T follicular helper cell (primary cell): ENCODE results near the gene FBXL16.
A peak's percentile ranks its signal among the peaks of the same experiment; 100 is the strongest.

Experiments
- DNase-seq: peaks from one replicate; pipeline ENCODE4 v3.0.0-alpha.2; 2020; ENCODE audit warnings: low read depth

Gene FBXL16

DNA sequence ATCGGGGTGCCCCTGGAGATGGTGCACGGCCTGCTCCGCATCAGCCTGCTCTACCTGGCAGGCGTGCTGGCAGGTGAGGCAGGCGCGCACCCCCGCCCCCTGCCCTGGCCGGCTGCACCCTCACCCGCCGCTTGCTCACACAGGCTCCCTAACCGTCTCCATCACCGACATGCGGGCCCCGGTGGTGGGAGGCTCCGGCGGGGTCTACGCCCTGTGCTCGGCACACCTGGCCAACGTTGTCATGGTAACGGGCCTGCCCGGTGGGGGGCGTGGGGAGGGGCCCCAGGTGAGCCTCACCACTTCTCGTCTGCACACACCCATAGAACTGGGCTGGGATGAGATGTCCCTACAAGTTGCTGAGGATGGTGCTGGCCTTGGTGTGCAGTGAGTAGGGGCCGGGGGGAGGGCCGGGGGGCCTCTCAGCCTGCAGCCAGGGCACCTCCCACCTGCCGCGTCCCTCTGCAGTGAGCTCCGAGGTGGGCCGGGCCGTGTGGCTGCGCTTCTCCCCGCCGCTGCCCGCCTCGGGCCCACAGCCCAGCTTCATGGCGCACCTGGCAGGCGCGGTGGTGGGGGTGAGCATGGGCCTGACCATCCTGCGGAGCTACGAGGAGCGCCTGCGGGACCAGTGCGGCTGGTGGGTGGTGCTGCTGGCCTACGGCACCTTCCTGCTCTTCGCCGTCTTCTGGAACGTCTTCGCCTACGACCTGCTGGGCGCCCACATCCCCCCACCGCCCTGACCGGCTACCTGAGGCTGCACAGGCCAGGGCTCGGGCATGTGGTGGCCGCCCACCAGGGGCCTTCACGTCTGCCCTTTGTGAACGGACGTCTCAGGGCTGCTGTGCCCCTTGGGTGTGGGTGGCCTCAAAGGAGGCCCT, 28.0 kb downstream of the FBXL16 start:
- no peak for DNase-seq

DNA sequence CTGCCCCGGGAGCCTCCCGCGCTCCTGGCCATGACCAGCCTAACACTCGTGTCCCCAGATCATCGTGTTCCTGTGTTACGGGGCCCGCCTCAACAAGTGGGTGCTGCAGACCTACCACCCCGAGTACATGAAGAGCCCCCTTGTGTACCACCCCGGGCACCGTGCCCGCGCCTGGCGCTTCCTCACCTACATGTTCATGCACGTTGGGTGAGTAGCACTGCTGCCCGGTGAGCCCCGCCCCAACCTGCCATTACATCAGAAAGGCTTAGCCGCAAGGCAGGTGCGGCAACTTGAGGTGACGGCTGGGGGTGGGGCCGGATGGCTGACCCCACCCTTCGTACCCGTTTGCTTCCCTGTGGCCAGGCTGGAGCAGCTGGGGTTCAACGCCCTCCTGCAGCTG, 28.7 kb downstream of the FBXL16 start:
- DNase-seq, result no peak

DNA sequence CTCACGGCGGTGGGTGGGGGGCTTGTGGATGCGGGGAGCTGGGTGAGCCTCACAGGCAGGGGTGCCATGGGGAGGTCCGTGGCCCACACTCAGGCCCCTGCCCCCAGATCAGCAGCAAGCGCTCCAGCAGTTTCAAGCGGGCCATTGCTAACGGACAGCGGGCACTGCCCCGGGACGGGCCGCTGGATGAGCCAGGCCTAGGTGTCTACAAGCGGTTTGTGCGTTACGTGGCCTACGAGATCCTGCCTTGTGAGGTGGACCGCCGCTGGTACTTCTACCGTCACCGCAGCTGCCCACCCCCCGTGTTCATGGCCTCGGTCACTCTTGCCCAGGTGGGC, 29.1 kb downstream of the FBXL16 start:
- no peak for DNase-seq

DNA sequence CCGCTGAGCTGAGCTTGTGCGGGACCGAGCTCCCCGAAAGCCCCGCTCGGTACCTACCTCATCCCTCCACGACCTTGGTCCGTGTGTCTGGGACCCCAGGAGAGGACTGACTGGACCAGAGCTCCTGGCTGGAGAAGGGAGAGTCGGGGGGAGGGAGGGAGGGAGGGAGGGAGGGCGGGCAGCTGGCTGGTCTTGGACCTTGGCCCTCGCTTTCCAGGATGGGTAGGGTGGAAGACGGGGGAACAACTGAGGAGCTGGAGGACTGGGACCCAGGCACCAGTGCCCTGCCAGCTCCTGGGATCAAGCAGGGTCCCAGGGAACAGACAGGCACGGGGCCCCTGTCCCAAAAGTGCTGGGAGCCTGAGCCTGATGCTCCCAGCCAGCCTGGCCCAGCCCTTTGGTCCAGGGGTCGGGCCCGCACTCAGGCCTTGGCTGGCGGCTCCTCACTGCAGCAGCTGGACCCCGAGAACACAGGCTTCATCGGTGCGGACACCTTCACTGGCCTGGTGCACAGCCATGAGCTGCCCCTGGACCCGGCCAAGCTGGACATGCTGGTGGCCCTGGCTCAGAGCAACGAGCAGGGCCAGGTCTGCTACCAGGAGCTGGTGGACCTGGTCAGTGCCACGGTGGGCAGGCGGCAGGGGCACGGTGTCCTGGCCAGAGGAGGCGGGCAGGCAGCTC, 29.6 kb downstream of the FBXL16 start:
- DNase-seq, result no peak

DNA sequence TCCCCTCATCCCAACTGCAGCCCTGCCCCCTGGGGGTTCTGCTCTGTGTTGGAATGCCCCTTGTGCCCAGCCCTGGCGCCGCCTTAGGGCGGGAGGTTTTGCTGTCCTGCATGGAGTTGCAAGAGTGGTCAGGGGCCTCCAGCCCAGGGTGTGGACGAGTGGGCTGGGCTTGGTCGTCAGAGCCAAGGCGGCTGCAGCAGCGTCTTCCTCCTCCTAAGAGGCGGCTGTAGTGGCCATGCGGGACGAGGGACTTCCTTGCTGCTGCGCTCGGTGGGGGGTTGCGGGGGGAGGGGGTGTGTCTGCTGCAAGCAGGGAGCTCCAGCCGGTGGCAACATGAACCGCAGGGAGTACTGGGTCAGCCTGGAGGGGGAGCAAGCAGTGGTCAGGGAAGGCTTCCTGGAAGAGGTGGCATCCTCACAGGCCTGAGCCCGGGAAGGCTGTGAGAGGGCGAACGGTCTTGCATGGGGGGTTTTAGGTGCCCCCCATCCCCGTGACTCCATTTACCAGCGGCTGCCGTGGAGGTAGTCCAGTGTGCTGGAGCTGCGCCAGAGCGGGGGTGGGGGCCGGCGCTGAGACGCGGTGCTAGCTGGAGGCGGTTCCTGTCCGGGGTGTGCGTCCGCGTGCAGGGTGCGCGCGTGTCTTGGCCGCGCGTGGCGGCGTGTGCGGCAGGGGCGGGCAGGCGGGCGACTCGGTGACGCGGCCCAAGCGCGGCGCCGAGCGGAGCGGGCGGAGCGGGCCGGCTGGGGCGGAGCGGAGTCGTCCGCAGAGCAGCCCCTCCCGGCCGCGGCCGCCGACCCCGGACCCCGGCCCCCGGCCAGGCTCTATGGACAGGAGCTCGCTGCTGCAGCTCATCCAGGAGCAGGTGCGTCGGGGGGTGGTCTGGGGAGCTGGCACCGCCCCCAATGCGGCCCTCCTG, 30.4 kb downstream of the FBXL16 start, which contains the start of gene RHBDL1:
RHBDL1 (plus strand) TSS at position 704 of the 916 bp plus-strand sequence; CDS start at position 824, 120 bp downstream.
- no peak for DNase-seq

DNA sequence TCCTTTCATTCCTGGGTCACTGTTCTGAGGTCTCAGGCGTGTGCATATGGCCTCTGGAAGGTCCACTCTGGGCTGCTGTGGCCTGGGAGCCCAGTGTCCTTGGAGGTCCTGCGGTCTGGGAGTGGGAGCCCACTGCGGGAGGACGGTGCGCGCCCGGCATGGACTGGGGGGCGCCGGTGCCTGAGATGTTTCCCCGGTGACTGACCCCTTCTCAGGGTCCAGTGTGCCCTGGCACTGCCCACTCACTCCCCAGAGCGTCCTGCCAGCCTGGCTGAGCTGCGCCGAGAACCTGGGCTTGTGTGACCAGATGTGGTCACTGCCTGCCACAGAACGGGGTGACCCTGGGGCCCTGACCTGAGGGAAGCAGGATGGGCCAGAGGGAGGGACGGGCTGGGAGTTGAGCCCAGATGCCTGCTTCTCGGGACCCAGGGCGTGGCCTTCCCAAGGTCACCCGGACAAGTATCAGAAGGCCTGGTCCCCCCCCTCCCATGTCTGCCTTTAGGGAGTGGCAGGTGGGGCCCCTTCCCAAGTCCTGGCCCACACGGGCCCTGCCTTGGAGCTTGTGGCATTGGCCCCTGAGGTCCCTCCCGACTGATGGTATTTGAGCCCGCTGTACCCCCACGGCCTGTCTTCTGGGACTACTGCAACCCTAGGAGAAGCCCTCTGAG, 31.3 kb downstream of the FBXL16 start:
- no peak for DNase-seq

DNA sequence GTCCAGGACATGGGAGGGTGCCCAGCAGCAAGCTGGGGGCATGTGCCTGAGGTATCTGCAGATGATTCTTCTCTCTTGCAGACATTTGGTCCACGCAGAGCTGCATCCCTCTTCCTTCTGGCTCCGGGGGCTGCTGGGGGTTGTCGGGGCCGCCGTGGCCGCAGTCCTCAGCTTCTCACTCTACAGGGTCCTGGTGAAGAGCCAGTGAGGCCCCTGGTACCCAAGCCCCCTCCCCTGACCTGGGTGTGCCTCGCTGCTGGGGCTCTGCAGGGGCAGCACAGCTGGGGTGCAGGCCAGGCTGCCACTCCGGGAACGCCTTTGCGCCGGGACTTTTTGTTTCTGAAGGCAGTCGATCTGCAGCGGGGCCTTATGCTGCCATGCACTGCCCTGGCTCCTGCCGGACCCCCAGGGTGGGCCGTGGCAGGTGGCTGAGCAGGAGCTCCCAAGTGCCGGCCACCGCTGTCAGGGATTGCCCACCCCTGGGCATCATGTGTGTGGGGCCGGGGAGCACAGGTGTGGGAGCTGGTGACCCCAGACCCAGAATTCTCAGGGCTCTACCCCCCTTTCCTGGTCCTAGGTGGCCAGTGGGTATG, 32.1 kb downstream of the FBXL16 start:
- DNase-seq, result no peak

DNA sequence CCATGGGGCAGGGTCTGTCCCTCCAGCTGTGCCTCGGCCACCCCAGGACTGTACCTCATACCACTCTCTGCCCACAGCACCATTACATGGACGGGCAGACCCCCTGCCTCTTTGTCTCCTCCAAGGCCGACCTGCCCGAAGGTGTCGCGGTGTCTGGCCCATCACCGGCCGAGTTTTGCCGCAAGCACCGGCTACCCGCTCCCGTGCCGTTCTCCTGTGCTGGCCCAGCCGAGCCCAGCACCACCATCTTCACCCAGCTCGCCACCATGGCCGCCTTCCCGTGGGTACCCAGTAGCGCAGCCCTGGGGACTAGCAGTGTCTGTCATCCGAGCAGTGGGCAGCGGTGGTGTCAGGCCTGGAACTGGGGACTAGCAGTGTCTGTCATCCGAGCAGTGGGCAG, 32.8 kb downstream of the FBXL16 start:
- DNase-seq, result no peak

DNA sequence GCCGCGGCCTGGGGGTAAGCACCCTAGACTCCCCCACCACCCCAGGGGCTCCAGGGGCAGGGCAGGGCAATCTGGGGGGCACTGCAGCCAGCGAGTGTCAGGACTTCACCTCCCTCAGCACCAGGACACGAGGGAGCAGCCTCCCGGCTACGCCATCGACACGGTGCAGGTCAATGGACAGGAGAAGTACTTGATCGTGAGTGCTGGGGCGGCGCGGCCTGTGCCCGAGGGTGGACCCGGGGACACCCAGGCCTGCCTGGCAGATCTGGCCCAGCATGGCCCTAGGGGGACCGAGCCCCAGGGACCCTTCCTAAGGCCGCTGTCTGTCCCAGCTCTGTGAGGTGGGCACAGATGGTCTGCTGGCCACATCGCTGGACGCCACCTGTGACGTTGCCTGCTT, 33.2 kb downstream of the FBXL16 start:
- DNase-seq, result no peak

DNA sequence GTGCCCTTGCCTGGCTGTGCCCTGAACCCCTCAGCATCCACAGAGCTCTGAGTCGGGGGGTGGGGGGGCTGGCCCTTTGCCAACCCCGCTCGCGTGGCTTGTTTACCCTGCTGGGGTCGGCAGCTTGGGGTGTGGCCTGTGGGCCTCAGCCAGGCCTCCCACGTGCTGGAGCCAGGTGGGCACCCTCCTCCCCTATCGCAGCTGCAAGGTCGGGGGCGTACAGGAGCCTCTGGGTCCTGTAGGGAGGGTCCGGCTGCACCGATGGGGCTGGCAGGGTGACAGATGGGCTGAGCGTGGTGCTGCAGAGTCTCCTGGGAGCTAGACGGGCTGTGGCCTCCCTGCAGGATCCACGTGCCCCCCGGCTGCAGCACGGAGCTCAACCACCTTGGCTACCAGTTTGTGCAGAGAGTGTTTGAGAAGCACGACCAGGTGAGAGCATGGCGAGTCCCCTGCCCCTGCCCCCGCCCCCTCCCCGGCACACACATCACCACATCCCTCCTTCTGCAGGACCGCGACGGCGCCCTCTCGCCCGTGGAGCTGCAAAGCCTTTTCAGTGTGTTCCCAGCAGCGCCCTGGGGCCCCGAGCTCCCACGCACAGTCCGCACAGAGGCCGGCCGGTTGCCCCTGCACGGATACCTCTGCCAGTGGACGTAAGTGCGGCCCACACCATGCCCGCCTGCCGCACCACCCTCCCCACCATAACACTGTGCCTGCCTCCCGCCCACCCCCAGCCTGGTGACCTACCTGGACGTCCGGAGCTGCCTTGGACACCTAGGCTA, 34.1 kb downstream of the FBXL16 start:
- DNase-seq, result no peak

DNA sequence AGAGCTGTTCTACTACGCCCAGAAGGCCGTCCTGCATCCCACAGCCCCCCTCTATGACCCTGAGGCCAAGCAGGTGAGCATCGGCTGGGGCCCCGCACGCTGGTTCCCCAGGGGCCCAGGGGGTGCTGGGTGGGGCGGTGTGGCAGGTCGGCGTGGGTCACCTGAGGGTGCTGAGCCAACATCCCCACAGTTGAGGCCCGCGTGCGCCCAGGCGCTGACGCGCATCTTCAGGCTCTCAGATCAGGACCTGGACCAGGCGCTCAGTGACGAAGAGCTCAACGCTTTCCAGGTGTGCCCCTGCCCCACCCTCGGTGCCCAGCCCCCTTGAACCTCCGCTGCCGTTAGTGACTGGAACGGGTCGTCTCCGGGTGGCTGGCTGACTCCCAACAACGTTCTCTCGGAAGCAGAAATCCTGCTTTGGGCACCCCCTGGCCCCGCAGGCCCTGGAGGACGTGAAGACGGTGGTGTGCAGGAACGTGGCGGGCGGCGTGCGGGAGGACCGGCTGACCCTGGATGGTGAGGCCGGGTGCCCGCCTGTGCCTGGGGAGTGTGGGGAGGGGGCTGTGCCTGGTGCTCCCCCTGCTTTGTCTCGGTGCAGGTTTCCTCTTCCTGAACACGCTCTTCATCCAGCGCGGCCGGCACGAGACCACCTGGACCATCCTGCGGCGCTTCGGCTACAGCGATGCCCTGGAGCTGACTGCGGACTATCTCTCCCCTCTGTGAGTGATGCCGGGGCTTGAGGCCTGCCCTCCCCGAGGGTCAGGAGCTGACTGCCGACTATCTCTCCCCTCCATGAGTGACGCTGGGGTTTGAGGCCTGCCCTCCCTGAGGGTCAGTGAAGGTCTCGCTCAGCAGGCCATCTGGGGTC, 34.9 kb downstream of the FBXL16 start:
- DNase-seq, result no peak

DNA sequence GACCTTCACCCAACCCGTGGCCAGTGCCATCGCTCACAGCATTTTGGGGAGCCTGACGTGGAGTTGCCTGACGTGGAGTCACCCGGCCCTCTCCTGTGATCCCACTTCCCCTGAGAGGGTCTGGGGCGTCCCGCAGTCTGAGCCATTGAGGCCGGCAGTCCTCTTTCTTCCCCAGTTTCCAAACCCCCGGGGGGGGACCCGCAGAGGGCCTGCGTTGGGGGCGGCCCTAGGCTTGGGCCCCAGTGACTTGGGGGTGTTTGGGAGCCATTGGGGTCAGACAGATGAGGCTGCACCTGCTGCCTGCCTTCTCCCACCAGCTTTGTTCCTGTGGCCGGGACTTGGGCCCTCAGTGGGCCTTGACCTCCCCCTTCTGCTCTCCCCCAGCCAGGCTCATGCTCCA, 35.9 kb downstream of the FBXL16 start:
- DNase-seq, result no peak

DNA sequence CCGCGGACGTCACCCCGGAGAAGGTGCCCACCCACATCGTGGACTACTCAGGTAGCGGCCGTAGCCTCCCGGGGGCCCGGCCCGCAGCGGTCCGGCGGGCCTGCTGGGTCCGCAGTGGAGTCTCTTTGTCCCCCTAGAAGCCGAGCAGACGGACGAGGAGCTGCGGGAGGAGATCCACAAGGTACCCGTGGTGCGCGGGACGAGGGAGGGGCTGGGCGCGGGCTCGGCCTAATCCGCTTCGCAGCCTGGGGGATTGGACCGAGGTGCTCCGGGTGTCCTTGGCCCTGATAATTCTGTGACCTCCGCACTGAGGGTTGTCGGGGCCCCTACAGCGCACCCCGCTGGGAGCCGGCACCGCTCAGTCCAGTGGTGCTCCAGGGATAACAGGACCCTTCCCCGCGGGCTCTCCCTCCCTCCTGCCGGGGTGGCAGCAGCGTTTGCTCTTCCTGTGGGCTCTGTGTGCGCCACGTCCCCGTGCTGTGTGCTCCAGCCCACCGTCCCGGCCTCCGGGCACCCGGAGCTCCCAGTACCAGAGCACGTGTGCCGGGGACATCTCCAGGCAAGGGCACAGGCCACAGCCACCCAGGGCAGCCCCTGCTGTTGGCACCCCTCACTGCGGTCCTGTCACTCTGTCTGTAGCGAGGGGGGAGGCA, 37.0 kb downstream of the FBXL16 start:
- DNase-seq, result no peak

DNA sequence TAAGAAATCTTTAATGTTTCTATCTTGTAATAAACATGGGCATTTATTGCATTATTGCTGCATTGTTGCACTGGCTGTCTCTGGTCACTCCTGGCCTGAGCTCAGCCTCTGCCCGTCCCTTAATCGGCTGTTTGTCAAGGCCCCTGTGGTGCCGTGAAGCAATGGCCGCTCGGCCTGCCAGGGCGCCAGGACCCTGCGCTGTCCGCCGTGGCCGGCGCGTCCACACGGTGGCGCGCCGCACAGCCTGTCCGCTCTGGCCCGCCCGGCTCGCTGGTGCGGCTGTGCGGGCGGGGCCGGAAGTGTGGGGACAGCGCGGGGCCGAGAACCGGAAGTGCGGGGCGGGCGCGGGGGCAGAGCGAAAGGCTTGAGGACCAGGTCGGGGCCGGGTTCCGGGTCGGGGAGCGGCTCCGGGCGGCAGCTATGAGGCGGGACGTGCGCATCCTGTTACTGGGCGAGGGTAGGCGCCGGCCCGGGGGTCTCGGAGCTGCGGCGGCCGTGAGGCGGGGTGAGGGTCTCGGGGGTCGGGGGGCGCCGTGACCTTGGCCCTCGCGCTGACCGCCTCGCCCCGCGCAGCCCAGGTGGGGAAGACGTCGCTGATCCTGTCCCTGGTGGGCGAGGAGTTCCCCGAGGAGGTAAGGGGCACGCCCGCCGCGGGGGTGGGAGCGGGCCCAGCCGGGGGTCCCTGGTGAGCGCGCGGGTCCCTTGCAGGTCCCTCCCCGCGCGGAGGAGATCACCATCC, 37.7 kb downstream of the FBXL16 start, which contains the start of gene RHOT2:
RHOT2 (plus strand) TSS at position 353 of the 739 bp plus-strand sequence; CDS start at position 421, 68 bp downstream.
- DNase-seq, result peak; percentile 75

DNA sequence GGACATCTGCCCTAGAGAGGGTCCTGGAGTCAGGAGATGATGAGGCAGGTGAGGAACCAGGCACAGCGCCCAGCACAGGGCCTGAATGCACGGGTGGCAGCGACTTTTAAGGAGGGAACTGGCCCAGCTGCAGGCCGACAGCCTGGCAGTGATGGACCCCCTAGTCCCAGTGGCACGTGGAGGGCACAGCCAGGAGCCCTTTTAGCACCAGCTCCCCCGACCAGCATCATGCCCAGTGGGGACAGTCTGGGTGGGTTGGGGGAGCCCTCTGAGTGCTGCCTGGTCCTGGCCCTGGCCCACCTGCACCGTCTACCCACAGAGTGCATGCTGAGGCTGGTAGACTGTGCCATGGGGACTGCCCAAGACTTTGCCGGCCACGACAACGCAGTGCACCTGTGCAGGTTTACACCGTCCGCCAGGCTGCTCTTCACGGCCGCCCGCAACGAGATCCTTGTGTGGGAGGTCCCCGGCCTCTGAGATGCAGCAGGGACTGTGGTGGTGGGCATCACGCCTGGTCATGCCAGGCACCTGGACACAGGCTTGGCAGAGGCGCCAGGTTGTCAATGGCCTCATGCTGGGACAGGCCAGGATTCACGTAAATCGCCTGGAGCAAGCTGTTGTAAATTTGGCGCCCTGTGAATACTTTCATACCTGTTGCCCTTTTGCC, 38.4 kb downstream of the FBXL16 start:
- no peak for DNase-seq

DNA sequence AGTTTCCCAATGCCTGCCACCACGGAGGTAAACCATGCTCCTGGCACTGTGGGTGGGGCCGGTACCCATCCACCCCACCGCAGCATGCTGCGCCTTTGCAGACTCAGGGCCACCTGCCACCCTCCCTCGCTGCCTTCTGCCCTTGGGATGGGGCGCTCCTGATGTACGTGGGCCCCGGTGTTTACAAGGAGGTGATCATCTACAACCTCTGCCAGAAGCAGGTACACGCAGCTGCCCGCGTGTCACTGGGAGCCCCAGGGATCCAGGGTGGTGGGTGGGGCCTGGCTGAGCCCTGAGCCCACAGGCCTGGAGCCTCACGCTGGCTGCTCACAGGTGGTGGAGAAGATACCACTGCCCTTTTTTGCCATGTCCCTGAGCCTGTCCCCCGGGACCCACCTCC, 39.0 kb downstream of the FBXL16 start:
- DNase-seq, result no peak

DNA sequence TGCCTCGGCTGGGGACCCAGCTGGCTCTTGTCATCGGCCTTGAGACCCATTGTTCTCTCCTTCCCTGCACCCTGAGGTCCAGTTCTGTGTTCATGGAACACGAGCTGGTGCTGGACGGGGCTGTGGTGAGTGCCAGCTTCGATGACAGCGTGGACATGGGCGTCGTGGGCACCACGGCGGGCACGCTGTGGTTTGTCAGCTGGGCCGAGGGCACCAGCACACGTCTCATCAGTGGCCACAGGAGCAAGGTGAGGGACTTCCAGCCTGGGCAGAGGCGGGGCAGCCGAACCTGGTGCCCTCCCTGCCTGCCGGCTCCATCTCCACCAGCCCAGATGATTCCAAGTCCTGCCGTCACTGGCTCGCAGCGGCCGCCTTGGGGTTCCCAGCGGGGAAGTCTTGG, 43.0 kb downstream of the FBXL16 start:
- DNase-seq, result no peak

DNA sequence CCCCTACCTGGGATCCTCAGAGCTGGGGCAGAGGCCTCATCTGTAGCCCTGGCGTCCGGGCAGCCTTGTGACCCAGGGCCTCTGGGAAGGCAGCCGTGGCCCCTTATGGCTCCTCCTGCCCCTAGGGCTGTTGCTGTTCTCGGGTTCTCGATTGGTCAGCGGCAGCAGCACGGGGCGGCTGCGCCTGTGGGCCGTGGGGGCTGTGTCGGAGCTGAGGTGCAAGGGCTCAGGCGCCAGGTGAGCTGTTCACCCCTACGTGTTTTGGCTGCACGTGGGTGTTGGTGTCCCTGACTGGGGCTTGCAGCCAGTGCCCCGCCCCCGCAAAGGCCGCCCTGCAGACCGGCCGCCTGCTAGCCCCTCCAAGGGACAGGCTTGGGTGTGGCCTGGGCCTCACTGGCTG, 43.5 kb downstream of the FBXL16 start:
- no peak for DNase-seq
